Measurements from ENCODE around the gene SIX1.

Gene SIX1

GRCh38 chr14:60648934-60649874 lies at the start of gene SIX1:
Gene SIX1, minus strand, starts transcription at chr14:60649477. Its CDS starts 288 bp downstream, at chr14:60649189.
- no peak for DNase-seq

- DNase-seq: no peak
Measured at GRCh38 chr14:60695327-60695726, 46.0 kb upstream of the SIX1 start.

- DNase-seq: no peak
Measured at GRCh38 chr14:60691383-60692113, 42.3 kb upstream of the SIX1 start.

GRCh38 chr14:60686865-60687264 lies 37.6 kb upstream of the SIX1 start:
- DNase-seq: no peak

GRCh38 chr14:60684203-60684602 lies 34.9 kb upstream of the SIX1 start:
- no peak for DNase-seq

GRCh38 chr14:60681271-60681670 lies 32.0 kb upstream of the SIX1 start:
- no peak for DNase-seq

- no peak for DNase-seq
Measured at GRCh38 chr14:60680511-60680910, 31.2 kb upstream of the SIX1 start.

- DNase-seq: no peak
Measured at GRCh38 chr14:60679566-60680258, 30.4 kb upstream of the SIX1 start.

- no peak for DNase-seq
Measured at GRCh38 chr14:60677701-60678100, 28.4 kb upstream of the SIX1 start.

- DNase-seq: no peak
Measured at GRCh38 chr14:60670989-60671388, 21.7 kb upstream of the SIX1 start.

- no peak for DNase-seq
Measured at GRCh38 chr14:60668431-60669112, 19.3 kb upstream of the SIX1 start.

GRCh38 chr14:60665177-60665550 lies 15.9 kb upstream of the SIX1 start:
- no peak for DNase-seq

GRCh38 chr14:60662982-60663381 lies 13.7 kb upstream of the SIX1 start:
- DNase-seq: no peak

GRCh38 chr14:60661721-60662120 lies 12.4 kb upstream of the SIX1 start:
- no peak for DNase-seq

- no peak for DNase-seq
Measured at GRCh38 chr14:60658909-60659585, 9.8 kb upstream of the SIX1 start.

- no peak for DNase-seq
Measured at GRCh38 chr14:60658211-60658690, 9.0 kb upstream of the SIX1 start.

- DNase-seq: no peak
Measured at GRCh38 chr14:60657456-60658210, 8.4 kb upstream of the SIX1 start.

- DNase-seq: no peak
Measured at GRCh38 chr14:60656686-60657455, 7.6 kb upstream of the SIX1 start.

GRCh38 chr14:60655898-60656685 lies 6.8 kb upstream of the SIX1 start:
- no peak for DNase-seq

Measured in bone marrow (tissue), 2 donors.